Dermis blood vessel endothelial cell (primary cell): ENCODE data around the gene SLC35D1. TPM values are rescaled to one million over a fixed set of nuclear protein-coding genes. Genes with fewer than 3 reads are reported as not detected.
"Not testable (repeated sequence)": the region's sequence is repeated elsewhere in the genome, so short reads cannot be mapped to it uniquely, and the experiment has no call there.

ENCODE experiments used
- DNase-seq: peaks from one replicate; pipeline ENCODE4 v3.0.0; 2010
- total RNA-seq: library from RNA; depleted of rRNA; stranded (reverse); fragments of >200 nt; gene quantifications from 2 replicates; pipeline ENCODE4 v1.2.3, GENCODE V29; 2014

SLC35D1 gene
- 5.9 and 7.0 TPM in 2 replicates for total RNA-seq

GRCh38 chr1:67053785-67054772 lies at the start of gene SLC35D1:
TSS of gene SLC35D1 (minus strand) at chr1:67054148. CDS start at chr1:67054013, 135 bp downstream.
- DNase-seq = peak; percentile 74

GRCh38 chr1:67103548-67103947 lies 49.6 kb upstream of the SLC35D1 start:
- DNase-seq = no peak

- no peak for DNase-seq
Observed at GRCh38 chr1:67100833-67101232, 46.9 kb upstream of the SLC35D1 start.

- DNase-seq = no peak
Observed at GRCh38 chr1:67097305-67097704, 43.4 kb upstream of the SLC35D1 start.

- no peak for DNase-seq
Observed at GRCh38 chr1:67094191-67094590, 40.2 kb upstream of the SLC35D1 start.

- DNase-seq = no peak
Observed at GRCh38 chr1:67089685-67090208, 35.8 kb upstream of the SLC35D1 start.

GRCh38 chr1:67088440-67088839 lies 34.5 kb upstream of the SLC35D1 start:
- DNase-seq = no peak

- no peak for DNase-seq
Observed at GRCh38 chr1:67085326-67085725, 31.4 kb upstream of the SLC35D1 start.

- no peak for DNase-seq
Observed at GRCh38 chr1:67084765-67085318, 30.9 kb upstream of the SLC35D1 start.

- no peak for DNase-seq
Observed at GRCh38 chr1:67078291-67078690, 24.3 kb upstream of the SLC35D1 start.

- DNase-seq = no peak
Observed at GRCh38 chr1:67077593-67077992, 23.6 kb upstream of the SLC35D1 start.

- DNase-seq = no peak
Observed at GRCh38 chr1:67072749-67073148, 18.8 kb upstream of the SLC35D1 start.

GRCh38 chr1:67067655-67068054 lies 13.7 kb upstream of the SLC35D1 start:
- DNase-seq = not testable (repeated sequence)

- no peak for DNase-seq
Observed at GRCh38 chr1:67062412-67062811, 8.5 kb upstream of the SLC35D1 start.

GRCh38 chr1:67061266-67061665 lies 7.3 kb upstream of the SLC35D1 start:
- no peak for DNase-seq

- peak; percentile 26 for DNase-seq
Observed at GRCh38 chr1:67060811-67061218, 6.9 kb upstream of the SLC35D1 start.

GRCh38 chr1:67059346-67059745 lies 5.4 kb upstream of the SLC35D1 start:
- no peak for DNase-seq

- no peak for DNase-seq
Observed at GRCh38 chr1:67058761-67059160, 4.8 kb upstream of the SLC35D1 start.

- no peak for DNase-seq
Observed at GRCh38 chr1:67058242-67058641, 4.3 kb upstream of the SLC35D1 start.

GRCh38 chr1:67053535-67053784 lies 488 bp downstream of the SLC35D1 start:
- DNase-seq = peak; percentile 74

- peak; percentile 61 for DNase-seq
Observed at GRCh38 chr1:67052741-67053534, 1.0 kb downstream of the SLC35D1 start.

- no peak for DNase-seq
Observed at GRCh38 chr1:67051196-67051595, 2.8 kb downstream of the SLC35D1 start.

GRCh38 chr1:67044631-67045270 lies 9.2 kb downstream of the SLC35D1 start:
- peak; percentile 53 for DNase-seq
